ENCODE measurements around the gene COX7A2L.
"Not testable (repeated sequence)": the region's sequence is repeated elsewhere in the genome, so short reads cannot be mapped to it uniquely, and the experiment has no call there.

The COX7A2L gene

DNA sequence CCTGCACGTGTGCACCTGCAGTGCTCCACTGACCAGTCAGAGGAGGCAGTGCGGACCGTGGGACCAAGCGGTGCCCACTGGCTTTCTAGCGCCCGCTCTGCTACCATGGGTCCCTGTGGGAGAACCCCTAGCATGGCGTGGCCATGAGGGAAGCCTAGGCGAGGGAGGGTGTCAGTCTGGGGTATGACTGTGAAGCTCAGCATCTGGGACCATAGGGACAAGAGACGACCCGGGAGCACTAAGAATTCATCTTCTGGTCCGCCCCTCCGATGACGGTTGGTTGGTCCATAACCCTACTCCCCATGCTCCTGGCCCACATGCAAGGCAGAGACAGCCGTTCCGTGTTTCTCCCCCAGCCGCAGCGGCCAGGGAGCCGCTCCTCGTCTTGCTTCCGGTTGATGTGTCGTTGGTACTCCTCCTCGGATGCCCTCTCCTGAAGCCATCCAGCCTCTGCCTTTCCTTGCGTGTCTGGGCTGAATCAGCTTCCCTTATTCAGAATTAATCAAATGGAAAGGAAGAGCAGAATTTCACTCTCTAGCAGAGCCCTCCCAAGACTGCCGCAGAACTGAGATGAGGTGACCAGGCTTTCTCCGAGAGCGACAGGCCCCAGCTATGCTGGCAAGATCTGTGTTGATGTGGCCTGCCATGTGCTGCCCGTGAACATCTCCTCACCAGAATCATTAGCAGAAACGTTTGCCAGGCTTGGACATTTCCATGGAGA is 23.0 kb downstream of the COX7A2L start:
- DNase-seq: no peak

DNA sequence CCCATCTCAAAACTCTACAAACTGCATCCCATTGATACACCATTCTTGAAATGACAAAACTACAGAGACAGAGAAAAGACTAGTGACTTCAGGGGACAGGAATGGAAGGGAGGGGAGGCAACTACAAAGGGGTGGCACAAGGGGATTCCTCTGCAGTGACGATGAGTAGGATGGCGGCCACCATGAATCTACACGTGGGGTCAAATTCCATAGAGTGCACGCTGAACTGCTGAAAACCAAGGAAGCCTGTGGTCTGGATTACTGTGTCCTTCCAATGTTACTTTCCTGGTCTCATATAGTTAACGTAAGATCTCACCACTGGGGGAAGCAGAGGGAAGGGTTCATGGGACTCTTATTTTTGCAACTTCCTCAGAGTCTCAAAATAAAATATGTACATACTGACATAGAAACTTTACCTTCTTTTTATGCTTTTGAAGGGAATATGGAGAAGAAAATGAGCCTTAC is 23.6 kb downstream of the COX7A2L start:
- DNase-seq: no peak

DNA sequence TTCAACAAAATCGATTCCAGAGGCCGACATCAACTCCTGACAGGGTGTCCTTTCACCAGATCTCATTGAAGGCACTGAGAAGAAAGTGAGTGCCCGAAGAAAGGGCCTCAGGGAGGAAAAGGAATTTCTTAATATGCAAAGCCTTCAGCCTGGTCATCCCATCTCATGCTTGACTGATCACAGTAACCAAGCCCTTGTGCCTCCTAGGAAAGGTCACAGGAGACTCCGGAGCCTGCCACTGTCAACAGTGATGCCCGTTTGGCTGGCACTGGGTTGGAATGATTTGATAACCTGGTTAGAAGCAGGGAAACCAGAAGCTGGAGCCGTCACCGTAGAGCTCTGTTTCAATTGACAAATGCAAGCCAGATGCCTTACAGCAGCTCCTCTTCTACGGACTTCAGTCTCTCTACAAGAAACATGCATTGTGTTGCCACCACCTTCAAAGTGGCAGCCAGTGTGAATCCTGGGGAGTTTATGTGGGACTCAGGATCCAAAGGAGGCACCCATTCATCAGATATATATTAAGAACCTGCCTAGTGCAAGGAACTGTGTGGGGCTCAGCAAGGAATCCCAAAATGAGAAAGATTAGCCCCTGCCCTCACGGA is 24.6 kb downstream of the COX7A2L start:
- DNase-seq: no peak

DNA sequence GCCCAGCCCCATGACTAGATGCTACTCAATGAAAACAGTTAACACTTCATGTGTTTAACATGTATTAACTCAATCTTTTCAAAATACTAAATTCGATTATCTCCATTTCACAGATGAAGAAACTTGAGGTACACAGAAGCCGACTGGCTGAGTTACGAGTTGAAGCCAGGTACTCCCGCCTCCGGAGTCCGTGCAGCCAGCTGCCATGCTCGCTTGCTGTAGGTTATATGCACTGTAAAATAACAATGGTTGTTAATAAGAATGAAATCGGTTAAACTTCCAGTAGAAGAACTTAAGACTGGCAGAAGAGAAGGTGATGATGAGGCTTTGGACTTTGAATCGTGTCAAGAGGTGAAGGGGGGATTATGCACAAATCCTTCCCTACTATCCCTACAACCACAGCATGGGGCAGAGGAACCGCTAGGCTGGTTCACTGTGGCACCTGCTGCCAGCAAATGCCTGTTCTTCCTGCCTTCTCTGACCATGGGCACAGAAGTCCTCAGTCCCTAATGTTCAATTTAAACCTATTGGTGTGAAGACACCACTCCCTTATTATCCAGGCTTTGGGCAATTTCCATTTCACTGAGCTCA is 25.4 kb downstream of the COX7A2L start:
- DNase-seq: no peak

DNA sequence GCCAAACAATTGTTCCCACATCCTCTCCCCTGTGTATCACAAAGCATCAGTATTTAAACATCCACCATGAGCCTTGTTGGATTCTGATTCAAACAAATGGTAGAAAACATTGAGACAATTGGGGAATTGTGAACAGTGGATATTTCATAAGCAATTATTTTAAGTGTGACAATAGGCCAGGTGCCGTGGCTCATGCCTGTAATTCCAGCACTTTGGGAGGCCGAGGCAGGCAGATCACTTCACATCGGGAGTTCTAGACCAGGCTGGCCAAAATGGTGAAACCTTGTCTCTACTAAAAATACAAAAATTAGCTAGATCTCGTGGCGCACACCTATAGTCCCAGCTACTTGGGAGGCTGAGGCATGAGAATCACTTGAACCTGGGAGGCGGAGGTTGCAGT is 26.2 kb downstream of the COX7A2L start:
- not testable (repeated sequence) for DNase-seq

DNA sequence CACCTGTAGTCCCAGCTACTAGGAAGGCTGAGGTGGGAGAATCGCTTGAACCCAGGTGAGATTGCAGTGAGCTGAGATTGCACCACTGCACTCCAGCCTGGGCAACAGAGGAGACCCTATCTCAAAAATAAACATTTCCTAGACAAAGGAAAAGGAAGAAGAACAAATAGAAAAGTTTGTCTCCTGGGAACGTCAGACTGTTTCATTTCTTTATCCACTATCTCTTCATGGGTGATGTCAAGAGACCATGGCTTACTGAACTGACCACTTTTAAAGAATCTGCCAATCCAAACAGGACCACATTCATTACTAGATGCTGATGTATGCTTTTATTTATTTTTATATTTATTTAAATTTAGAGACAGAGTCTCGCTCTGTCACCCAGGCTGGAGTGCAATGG is 26.8 kb downstream of the COX7A2L start:
- no peak for DNase-seq

DNA sequence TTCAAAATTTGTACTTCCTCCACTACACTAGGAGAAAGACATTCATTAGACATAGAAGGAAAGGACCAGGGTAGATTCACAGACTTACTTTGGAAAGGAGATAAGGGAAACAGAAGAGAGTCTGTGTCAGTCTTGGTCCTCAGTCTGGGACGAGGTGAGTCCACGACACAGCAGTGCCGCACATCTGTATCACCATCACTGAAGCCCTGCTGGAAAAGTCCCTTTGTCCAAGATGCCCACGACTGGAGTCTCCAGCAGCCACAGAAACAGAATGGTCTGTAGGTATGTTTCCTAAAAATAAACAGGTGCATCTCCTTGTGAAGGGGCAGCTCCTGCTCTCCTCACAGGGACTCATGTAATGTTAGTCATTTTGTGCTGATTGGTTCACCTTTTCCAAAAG is 27.4 kb downstream of the COX7A2L start:
- DNase-seq: no peak

DNA sequence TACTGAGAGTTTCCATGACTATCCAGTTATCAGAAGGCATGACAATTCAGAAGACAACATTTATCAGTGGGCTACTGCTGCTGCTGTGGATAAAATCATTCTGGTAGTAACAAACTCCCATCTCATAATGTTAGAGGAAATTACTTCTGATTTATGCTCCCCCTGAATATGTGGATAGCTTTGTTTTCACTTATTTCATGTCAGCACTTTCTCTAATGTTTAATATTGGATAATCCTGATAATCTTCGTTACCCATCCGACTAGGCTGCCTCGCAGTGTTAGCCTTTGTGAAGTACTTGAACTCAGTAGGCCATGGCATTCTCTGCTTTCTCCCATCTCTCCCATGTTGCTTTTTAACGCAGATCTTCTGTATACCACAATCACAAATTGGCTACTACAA is 28.4 kb downstream of the COX7A2L start:
- no peak for DNase-seq

DNA sequence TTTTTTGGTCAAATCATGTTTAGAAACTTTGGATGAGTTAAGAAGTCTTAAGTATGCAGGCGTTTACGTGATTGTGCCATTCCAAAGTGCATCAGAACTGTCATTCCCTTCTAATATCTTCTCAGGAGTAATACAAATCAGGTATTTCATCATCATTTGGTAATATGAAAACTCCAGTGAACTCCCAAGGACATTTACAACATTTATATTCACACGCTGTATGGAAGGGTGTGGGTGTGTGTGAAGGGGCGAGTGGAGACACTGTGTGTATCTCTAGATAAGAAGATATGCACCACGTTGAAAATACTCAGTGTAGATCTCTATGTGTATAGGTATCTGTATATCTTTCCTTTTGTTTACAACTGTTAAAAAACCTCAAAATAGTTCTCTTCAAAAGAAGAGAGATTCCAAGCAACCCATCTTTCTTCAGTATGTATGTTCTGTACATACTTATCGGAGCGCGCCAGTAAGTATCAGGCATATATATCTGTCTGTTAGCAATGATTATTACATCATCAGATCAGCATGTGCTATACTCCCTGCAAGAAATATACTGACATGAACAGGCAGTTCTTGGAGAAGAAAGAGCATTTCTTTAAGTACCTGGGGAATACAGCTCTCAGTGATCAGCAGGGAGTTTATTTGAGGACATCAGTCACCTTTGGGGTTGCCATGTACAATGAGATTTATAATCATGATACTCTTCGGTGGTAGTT is 29.3 kb downstream of the COX7A2L start:
- no peak for DNase-seq

DNA sequence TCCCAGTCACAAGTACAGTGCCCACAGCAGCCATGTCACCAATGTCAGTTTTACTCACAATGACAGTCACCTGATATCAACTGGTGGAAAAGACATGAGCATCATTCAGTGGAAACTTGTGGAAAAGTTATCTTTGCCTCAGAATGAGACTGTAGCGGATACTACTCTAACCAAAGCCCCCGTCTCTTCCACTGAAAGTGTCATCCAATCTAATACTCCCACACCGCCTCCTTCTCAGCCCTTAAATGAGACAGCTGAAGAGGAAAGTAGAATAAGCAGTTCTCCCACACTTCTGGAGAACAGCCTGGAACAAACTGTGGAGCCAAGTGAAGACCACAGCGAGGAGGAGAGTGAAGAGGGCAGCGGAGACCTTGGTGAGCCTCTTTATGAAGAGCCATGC is 31.3 kb downstream of the COX7A2L start:
- DNase-seq: no peak

DNA sequence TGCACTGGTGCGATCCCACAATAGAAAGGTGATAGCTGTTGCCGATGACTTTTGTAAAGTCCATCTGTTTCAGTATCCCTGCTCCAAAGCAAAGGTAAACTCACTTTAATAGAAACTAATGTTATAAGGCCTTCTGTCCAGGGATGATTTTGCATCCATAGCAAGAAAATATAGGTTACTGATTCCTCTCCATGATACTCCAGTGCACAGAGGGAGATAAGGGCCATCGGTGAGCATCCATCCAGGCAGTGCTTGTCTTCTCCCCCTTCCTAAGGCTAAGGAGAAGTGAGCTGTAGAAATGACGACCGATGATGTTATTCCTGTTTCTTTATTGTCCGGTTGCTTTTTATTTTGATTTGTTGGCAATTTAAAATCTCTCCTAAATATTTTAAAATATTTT is 32.1 kb downstream of the COX7A2L start:
- no peak for DNase-seq

DNA sequence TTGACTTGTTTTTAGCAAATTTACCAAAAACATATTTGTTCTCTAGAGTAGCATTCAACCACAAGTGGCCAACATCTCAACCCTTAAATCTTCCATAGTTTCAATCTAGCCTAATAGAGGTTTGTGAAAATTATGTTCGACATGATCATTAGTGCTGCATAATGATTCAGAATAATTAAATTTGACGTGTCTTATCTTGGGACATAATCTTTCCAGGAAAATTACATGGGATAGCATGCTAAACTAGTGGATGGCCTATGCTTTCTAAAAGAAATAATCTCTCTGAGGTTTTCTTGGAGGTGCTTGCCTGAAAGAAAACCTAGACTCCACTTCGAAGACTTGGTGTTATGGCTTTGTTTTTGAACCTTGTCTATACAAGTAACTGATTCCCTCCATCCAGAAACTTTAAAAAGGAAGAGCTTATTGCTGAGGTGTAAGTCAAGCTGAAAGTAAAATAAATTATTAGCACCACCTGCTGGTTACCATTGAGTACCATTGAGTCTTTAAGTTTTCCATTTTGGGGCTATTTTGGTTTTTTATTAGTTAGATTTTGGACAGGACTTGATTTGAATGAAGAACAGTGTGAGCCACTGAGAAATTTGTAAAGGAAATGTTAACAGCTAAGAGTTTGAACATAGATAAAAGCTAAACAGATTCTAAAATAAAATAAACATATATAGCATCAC is 32.7 kb downstream of the COX7A2L start:
- DNase-seq: peak; percentile 13

DNA sequence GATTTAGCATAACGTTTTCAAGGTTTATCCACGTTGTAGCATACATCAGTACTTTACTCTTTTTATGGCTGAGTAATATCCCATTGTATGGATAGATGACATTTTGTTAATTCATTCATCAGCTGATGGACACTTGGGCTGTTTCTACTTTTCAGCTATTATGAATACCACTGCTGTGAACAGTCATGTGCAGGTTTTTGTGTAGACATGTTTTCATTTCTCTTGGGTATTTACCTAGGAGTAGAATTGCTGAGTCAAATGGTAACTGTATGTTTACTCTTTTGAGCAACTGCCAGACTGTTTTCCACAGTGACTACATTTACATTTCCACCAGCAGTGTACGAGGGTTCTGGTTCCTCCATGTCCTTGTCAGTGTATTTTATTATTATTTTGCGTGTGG is 33.9 kb downstream of the COX7A2L start:
- DNase-seq: no peak

DNA sequence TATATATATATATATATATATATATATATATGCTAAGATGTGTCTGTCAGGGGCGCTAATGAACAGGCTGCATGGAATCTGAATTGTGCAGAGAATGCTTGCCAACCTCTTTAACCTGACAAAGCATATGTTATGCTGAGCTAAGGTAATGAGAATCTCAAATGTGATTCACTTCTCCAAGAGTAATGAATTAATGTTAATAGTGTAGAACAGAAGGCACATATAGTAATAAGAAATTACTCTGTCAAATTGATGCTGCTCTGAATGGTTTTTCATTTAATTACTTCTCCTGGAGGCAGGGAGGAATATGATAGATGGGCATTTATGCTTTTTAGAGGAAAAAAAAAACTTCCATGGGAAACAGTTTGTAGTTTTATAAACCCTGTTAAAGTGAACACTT is 35.4 kb downstream of the COX7A2L start:
- no peak for DNase-seq

DNA sequence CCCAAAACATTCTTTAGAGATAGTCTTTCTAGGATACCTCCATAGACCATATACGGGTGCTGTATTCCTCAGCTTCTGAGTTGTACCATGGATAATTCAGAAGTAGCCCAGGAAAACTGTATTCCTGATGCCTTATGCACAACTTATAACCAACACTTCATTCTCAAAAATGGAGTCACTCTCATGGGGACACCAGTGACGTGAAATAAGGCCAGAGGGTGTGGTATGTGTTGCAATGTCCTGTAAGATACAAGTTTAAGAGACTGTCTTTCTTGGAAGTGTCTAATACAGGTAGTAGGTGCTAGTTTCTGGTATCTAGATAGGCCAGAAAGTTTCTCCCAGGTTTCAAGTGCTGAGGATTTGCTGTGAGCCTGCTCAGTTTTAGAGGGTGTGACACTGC is 36.1 kb downstream of the COX7A2L start:
- DNase-seq: no peak

DNA sequence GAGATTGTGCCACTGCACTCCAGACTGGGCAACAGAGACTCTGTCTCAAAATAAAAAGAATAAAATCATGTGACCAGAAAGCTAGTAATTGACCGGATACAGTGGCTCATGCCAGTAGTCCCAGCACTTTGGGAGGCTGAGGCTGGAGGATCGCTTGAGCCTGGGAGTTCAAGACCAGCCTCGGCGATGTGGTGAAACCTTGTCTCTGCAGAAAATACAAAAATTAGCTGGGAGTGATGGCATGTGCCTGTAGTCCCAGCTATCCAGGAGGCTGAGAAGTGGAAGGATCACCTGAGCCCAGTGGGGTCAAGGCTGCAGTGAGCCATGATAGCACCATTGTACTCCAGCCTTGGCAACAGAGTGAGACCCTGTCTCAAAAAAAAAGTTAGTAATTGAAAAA is 36.8 kb downstream of the COX7A2L start:
- no peak for DNase-seq

DNA sequence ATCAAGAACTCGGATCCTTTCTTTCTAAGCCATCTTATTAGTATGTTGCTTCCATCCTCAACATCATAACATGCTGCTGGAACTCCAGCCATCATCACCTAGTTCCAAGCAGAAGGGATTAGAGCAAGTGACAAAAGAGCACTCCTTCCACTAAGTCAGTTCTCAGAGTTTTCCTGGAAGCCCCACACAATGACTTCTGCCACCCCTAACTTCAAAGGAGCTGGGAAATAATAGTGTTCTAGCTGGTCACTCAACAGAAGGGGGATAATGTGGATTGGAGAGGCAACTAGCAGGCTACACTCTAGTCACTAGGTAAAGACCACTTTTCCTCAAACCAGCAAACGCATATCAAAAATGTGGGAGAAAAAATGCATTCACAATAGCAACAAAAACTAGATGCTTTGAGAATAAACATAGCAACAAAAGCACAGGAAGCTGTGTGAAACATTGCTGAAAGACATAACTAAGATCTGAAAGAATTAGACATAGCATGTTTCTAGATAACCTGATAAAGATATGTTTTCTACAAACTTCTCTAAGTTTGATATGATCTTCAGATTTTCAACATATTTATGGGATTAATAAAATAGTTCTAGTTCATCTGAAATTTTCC is 39.5 kb downstream of the COX7A2L start:
- DNase-seq: no peak

DNA sequence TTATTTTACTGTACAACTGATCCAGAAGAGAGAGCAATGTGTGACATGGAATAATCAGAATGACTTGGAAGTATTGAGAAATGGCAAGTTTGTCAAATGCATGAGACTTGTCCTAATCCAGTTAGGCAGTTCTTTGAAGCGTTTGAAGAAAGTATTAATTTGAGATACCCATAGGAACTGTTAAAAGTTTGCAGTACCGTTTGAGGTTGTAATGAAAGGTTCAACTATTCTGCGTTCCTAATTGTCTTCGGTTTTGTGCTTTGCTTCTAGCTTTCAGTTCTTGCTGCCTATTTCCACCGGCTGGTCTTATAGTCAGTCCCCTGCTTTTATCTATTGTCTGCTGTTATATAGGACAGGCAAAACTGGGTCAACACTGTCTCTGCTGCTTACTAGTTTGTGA is 41.8 kb downstream of the COX7A2L start:
- DNase-seq: no peak

DNA sequence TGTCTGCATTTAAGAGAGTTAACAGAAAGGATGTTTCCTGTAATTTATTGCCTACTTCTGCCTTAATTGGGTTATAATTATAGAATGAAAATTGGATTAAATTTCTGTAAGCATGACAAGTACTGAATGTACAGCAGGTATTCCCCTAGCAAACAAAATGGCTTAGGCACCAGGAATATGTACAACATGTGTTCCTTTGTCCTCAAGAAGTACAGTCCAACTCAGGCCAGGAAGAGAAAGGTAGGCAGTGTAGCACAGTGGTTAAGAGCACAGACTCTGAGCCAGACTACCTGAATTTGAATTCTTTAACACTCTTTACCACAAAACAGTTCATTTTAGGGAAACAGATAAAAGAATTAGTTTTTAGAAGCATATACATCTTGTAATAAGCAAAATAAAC is 43.1 kb downstream of the COX7A2L start:
- DNase-seq: no peak

DNA sequence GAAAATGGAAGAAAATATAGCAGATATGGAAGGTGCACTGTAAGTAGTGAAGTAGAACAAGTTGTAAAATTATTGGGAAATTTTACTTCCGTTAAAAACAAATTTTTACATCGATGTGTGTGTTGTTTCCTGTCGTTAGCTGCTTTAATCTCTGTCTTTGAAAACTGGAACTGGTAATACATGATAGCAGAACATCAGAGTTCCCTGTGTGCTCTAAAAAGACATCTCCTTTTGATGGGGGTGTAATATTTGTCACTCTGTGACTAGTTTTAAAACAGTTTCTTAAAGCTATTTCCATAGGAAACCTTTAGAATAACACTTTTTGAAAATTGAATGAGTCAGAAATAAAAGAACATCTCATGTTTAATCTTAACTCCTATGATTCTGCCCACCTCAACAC is 43.5 kb downstream of the COX7A2L start:
- DNase-seq: no peak

DNA sequence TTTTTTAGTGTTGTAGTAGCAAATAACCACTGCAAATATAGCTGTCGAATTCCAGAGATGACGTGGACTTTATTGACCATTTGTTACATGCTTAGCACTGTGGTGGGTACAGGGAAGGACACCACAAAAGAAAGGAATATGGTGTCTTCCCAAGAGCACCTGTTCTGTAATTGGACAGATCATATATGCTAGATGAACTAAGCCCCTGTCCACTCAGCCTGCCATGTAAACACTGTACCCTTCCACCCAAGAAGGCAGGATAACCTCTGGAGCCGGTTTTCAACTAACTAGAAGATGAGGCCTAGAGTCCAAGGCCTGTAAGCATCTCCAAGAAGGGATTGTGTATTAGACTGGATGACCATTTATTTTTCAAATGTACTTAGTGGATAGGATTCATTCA is 44.1 kb downstream of the COX7A2L start:
- no peak for DNase-seq

DNA sequence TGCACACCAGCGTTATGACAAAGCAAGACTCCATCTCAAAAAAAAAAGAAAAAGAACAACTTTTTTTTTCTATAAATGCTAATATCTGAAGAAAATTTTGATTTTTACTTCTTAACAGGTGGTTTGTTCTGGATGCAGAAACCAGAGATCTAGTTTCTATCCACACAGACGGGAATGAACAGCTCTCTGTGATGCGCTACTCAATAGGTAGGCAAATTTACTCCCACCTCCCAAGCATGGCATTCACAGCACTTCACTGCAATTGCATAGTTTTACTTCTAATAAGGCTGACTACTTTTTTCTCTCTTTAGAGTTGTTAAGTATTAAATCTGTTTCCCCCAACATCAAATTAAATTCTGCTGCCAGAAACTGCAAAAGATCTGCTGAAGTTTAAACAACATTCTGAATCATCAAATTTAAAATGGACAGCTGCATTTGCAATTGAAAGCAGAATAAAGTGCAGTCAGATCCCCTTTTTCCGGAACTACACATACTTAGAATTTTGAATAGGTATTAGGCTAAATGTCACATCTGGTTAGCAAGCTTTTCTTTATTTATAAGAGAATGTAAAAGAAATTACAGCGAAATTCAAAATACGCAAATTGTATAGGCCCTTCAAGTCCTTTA is 45.1 kb downstream of the COX7A2L start:
- no peak for DNase-seq
